Measurements from ENCODE around the gene PCYT1A.

PCYT1A gene

GRCh38 chr3:196235452-196236122 is 51.9 kb downstream of the PCYT1A start:
- no peak for DNase-seq

- no peak for DNase-seq
Measured at GRCh38 chr3:196232882-196233251, 54.7 kb downstream of the PCYT1A start.

- DNase-seq: no peak
Measured at GRCh38 chr3:196232154-196232881, 55.2 kb downstream of the PCYT1A start.

GRCh38 chr3:196227629-196228493 is 59.7 kb downstream of the PCYT1A start:
- no peak for DNase-seq

DNA sequence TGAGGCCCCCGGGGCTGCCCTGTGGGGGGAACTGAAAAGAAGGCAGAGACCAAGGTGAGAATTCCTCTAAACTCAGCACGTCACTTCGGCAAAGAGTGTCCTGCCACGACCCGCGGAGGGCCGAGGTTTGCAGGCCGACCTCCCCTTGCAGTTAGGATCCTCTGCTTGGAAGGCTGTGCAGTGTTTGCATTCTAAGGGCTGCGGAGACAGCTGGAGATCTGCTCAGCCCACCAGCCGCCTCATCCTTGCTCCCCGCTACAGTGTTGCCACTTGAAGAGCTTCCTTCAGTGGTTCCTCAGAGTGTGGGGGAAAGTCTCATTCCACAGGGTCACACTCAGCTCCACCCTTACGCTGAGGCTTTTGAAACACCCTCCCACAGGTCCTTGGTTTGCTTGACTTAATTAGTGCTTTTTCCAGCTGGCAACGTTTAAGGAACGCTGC is 60.4 kb downstream of the PCYT1A start:
- DNase-seq: no peak

DNA sequence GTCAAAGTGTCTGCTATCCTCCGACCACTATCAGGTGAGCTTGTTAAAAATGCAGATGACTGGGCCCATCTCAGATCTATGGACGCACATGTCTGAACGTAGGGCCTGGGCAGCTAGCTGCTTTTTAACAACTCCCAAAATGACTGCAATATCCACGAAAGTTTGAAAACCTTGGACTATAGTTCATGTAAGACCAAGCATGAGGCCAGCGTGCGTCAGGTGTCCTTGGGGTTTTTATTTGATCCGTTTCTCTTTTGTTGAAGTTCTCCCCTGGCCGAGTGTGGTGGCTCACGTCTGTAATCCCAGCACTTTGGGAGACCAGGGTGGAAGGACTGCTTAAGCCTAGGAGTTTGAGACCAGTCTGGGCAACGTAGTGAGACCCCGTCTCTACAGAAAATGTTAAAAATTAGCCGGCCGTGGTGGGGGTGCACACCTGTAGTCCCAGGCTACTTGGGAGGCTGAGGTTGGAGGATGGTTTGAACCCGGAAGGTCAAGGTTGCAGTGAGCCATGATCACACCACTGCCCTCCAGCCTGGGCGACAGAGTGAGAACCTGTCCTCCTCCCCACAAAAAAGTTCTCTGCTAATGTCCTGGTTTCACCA is 61.7 kb downstream of the PCYT1A start:
- DNase-seq: no peak

DNA sequence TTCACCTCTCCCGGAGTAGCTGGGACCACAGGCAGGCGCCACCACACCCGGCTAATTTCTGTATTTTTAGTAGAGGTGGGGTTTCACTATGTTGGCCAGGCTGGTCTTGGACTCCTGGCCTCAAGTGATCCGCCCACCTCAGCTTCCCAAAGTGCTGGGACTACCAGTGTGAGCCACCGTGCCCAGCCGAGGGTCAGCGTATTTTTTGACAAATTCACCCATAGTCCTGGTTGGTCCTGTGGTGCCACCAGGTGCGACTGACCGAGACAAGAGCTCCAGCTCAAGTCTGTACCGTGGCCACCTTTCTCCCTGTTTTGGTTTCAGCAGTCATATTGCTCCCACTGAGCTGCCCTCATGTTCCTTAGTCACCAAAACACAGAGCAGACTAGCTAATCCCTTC is 62.4 kb downstream of the PCYT1A start:
- no peak for DNase-seq

GRCh38 chr3:196222876-196223595 is 64.5 kb downstream of the PCYT1A start:
- no peak for DNase-seq

GRCh38 chr3:196220991-196221390 is 66.5 kb downstream of the PCYT1A start:
- DNase-seq: no peak

- DNase-seq: no peak
Measured at GRCh38 chr3:196220587-196220986, 66.9 kb downstream of the PCYT1A start.

DNA sequence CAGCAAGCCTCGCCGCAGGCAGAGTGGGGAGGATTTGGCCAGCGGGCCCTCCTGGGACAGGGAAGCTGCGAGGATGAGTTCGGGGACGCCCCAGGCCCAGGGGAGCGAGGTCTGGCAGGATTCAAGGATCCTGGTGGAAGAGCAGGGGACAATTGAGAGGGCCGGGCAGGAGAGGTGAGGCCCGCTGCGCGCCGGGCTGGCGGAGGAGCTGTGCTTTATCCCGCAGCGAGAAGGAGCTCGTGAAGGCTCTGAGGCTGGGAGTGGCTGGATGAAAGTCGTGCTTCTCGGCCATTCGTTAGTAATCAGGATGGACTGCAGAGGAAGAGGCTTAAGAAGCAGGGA is 67.6 kb downstream of the PCYT1A start:
- no peak for DNase-seq

DNA sequence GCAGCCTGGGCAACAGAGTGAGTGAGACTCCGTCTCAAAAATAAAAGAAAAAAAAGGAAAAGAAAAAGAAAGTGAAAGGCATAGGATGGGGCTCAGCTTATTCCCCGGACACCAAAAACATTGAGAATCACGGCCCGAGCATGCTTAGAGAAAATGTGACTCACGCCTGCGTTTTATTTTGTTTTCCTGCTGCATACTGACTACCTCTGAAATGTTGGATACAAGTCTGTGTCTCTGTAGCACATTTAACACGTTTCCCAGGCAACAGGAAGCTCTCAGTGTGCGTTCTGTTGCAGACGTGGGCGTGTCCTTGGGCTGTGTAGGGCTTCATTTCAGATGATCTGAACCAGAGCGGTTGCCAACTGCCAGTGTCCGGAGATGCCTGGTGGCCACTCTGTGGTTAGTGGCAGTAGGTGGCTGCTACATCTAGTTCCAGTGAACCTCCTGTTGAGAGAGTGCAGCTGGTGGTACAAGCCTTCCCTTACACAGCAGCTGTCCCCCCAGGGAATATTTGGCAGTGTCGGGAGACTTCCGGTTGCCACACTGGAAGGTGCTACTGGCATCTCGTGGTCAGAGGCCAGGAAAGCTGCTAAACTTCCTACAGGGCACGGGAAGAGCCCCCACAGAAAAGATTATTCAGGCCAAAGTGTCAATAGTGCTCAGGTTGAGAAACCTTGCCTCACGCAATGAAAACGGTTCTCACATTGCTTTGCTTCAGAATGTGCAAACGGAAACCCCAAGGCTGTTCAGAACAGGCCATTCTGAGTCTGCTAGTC is 68.1 kb downstream of the PCYT1A start:
- peak; percentile 29 for DNase-seq

GRCh38 chr3:196218155-196218712 is 69.3 kb downstream of the PCYT1A start:
- no peak for DNase-seq

DNA sequence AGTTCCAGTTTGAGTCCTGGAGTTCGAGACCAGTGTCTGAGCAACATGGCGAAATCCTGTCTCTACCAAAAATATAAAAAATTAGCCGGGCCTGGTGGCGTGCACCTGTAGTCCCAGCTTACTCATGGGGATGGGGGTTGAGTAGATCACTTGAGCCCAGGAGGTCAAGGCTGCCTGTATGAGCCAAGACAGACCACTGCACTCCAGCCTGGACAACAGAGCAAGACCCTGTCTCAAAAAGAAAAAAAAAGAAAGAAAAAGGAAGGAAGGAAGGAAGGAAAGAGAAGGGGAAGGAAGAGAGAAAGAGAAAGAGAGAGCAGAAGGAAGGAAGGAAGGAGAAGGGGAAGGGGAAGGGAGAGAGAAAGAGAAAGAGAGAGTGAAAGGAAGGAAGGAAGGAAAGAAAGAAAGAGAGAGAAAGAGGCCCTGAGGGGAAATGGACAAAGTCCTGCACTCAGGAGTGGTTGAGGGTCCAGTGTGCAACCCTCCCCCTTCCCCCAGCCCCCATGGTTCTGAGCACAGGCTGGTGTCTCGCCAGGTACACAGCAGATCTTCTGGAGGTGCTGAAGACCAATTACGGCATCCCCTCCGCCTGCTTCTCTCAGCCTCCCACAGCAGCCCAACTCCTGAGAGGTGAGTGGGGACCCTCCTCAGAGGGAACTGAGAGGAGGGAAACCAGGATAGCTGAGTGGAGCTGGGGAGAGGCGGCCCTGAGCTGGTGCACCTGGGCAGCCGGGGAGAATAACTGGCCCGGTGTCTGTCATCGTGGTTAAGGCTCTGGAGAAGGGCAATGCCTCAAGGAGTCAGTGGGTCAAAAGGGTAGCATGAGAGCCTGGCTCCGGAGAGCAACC is 70.0 kb downstream of the PCYT1A start:
- DNase-seq: no peak

- no peak for DNase-seq
Measured at GRCh38 chr3:196216681-196217211, 70.8 kb downstream of the PCYT1A start.

GRCh38 chr3:196216089-196216564 is 71.4 kb downstream of the PCYT1A start, which contains the start of gene SLC51A:
Gene SLC51A, plus strand, starts transcription at chr3:196216534. Its CDS starts 179 bp downstream, at chr3:196216713.
- DNase-seq: no peak

DNA sequence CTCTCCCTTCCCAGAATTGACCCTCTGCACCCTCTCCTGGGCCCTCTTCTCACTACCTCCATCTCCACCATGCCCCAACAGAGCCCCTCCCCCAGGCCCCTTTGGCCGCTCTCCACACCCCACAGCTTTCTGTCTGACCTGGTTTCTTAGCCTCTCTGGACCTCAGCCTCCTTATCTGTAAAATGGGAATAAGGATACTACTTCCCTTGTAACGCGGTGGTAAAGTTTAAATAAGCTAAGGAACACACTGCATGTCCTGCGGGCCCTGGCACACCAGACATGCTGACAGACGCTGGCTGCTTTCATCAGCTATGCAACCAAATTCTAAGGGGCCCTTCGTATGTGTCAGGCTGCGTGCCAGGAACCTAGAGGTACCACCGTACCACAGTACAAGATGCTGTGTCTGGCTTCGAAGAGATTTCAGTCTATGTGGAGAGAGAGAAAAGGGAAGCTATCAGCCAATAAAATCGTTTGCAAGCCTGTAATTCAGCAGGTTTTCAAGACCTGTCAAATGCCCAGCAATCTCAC is 72.0 kb downstream of the PCYT1A start:
- no peak for DNase-seq

DNA sequence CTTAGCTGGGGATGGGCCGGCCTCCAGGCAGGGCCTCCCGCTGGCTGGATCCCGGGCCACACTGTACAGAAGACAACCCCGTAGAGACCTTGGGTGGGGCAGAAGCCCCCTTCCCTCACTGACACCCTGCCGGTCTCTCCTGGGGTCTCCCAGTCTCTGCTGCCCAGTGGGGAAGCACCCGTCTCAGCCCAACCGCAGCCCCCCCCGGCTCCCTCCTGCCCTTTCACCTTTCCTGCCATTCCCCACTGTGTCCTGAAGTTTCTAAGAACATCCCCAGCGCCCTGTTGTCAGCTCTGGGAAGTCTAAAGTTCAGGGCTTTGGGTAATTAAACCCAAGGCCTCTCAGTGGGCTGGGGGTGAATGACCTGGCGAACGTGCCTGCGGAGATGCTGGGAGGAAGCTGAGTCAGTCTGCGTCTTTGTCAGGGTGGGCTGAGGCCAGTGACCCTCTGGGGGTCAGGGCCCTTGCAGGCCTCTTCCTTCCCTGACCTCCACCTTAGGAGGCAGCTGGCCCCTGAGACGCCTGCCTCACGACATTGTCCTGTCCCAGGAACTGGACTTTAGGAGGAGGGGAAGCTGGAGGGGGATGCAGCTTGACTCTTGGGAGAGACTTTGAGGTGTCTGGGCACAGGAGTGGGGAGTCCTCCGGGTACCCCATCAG is 72.6 kb downstream of the PCYT1A start:
- no peak for DNase-seq

Measured in NCI-H2081 treated with DMSO at 0.1 percent for 48 hours (cell line).